HepG2 (cell line): ENCODE data around the gene VTI1B. TPM values are rescaled to one million over a fixed set of nuclear protein-coding genes. Genes with fewer than 3 reads are reported as not detected.

Experiments used
- BHLHE40 ChIP-seq: IDR thresholded peaks from 2 replicates; pipeline ENCODE4 v1.6.1; 2011; ENCODE audit warnings: low read length, improper control_type of control experiment
- ETV5 ChIP-seq: IDR thresholded peaks from 2 replicates; pipeline ENCODE4 v1.6.1; 2018; ENCODE audit warnings: missing biosample characterization, missing genetic modification reagents, inconsistent platforms, borderline replicate concordance
- FIP1L1 ChIP-seq: fragments of 200-400 bp; formaldehyde crosslinking; IDR thresholded peaks from 2 replicates; pipeline ENCODE4 v1.6.1; 2018; ENCODE audit warnings: low read depth, mild to moderate bottlenecking, low read length, moderate library complexity, borderline replicate concordance; ENCODE audit not compliant: insufficient read depth
- FOXM1 ChIP-seq: sonication (generic); formaldehyde crosslinking; IDR thresholded peaks from 2 replicates; pipeline ENCODE4 v1.5.0; 2020; ENCODE audit warnings: missing genetic modification reagents
- HDAC1 ChIP-seq: sonication (generic); formaldehyde crosslinking; IDR thresholded peaks from 2 replicates; pipeline ENCODE4 v1.5.1; 2020; ENCODE audit warnings: mild to moderate bottlenecking, missing genetic modification reagents
- KAT7 ChIP-seq: IDR thresholded peaks from 2 replicates; pipeline ENCODE4 v1.6.1; 2018; ENCODE audit warnings: borderline replicate concordance, missing compliant biosample characterization
- MYPOP ChIP-seq: sonication (generic); formaldehyde crosslinking; IDR thresholded peaks from 2 replicates; pipeline ENCODE4 v1.8.1; 2023; ENCODE audit warnings: mild to moderate bottlenecking, moderate library complexity, missing genetic modification reagents
- NCOA1 ChIP-seq: sonication (generic); formaldehyde crosslinking; IDR thresholded peaks from 2 replicates; pipeline ENCODE4 v1.9.0; 2021; ENCODE audit warnings: missing genetic modification reagents
- SIN3A ChIP-seq: IDR thresholded peaks from 2 replicates; pipeline ENCODE4 v1.6.1; 2011; ENCODE audit warnings: low read depth, mild to moderate bottlenecking, control low read depth, low read length, borderline replicate concordance
- SMAD1 ChIP-seq: sonication (generic); formaldehyde crosslinking; IDR thresholded peaks from 2 replicates; pipeline ENCODE4 v1.4.0; 2020; ENCODE audit warnings: missing genetic modification reagents, low read depth, mild to moderate bottlenecking, borderline replicate concordance
- SP140L ChIP-seq: sonication (generic); formaldehyde crosslinking; IDR thresholded peaks from 2 replicates; pipeline ENCODE4 v1.4.0; 2020; ENCODE audit warnings: missing genetic modification reagents, borderline replicate concordance
- SSRP1 ChIP-seq: IDR thresholded peaks from 2 replicates; pipeline ENCODE4 v1.6.1; 2016; ENCODE audit warnings: control low read depth
- ZFP91 ChIP-seq: sonication (generic); formaldehyde crosslinking; IDR thresholded peaks from 2 replicates; pipeline ENCODE4 v1.9.0; 2022; ENCODE audit warnings: missing genetic modification reagents, mild to moderate bottlenecking, borderline replicate concordance
- ZNF576 ChIP-seq: sonication (generic); formaldehyde crosslinking; IDR thresholded peaks from 2 replicates; pipeline ENCODE4 v1.4.0; 2020; ENCODE audit warnings: mild to moderate bottlenecking, missing genetic modification reagents
- polyA plus RNA-seq, 8 experiments: library from polyadenylated mRNA; depleted of rRNA in 3 of 8; stranded (reverse) in 7 of 8; unstranded in 1 of 8; fragments of >200 nt; fragmentation: Illumina TruSeq in 4 of 8; extraction: Trizol in 4 of 8; gene quantifications; 2 replicates each; pipeline versions ENCODE4 v1.2.1 to v1.2.3, GENCODE V29; 2011 to 2016; ENCODE audit warnings: low read depth in 4 of 8, missing spikeins in 1 of 8, mixed read lengths in 1 of 8; ENCODE audit not compliant: insufficient read depth in 1 of 8
- total RNA-seq, 5 experiments: library from RNA; depleted of rRNA; stranded (reverse); fragments of >200 nt; fragmentation: Illumina TruSeq; extraction: Trizol; gene quantifications; 2 replicates each; pipeline ENCODE4 v1.2.3, GENCODE V29; 2016; ENCODE audit warnings: low read depth in 1 of 5
- TF ChIP-seq, protein P1 (sequence below): sonication (generic); formaldehyde crosslinking; IDR thresholded peaks from 2 replicates; pipeline ENCODE4 v1.5.0; 2020; ENCODE audit warnings: mild to moderate bottlenecking, missing genetic modification reagents, borderline replicate concordance
- TF ChIP-seq, protein P2 (sequence below): sonication (generic); formaldehyde crosslinking; IDR thresholded peaks from 2 replicates; pipeline ENCODE4 v1.5.1; 2020; ENCODE audit warnings: missing genetic modification reagents, mild to moderate bottlenecking, borderline replicate concordance
- TF ChIP-seq, protein P3 (sequence below): sonication (generic); formaldehyde crosslinking; IDR thresholded peaks from 2 replicates; pipeline ENCODE4 v1.4.0; 2020; ENCODE audit warnings: low read depth, mild to moderate bottlenecking, missing genetic modification reagents

VTI1B gene
- total and polyA plus RNA-seq, 2 of the 13 experiments (the other 11 are each of a cell fraction or from before 2014, with no cell fraction given) = 39.0 to 103 TPM

DNA sequence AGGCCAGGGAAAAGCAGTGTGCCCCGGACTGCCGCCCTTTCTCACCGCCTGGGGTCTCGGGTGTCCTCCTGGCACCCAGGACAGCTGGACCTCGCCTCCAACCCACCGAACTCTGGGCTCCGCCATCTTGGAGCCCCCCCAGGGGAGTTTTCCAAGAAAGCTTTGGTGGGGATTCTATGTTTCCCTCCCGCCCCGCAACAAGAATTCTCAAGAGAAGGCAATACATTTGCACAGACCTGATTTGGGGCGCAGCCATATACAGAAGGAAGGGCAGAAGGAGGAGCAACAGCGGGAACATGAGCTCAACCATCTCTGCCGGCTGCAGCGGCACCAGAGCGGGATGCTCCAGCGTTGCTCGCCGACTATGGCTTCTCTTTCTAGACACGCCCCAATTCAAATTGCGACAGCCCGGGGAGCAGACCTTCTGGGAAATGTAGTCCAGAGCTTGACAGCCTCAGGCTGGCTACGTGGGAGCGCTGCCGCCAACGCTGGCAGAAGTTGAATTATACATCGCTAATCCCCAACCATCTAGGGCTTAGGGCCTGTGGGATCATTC lies 21.0 kb upstream of the VTI1B start, which contains the start of gene RDH11 (continued):
- TF ChIP-seq BHLHE40 = no peak
- peak; percentile 72; the same call in 1 of the 2 replicates for TF ChIP-seq NCOA1 (CRISPR knock-in tag)
- peak; percentile 76; the same call in 1 of the 2 replicates for TF ChIP-seq SIN3A
- peak; percentile 65; the same call in 1 of the 2 replicates for TF ChIP-seq MYPOP
- TF ChIP-seq ETV5 (CRISPR knock-in tag) = peak; percentile 42; the same call in 1 of the 2 replicates
- TF ChIP-seq SSRP1 = no peak
- no peak for TF ChIP-seq FIP1L1
- TF ChIP-seq, protein P1, sequence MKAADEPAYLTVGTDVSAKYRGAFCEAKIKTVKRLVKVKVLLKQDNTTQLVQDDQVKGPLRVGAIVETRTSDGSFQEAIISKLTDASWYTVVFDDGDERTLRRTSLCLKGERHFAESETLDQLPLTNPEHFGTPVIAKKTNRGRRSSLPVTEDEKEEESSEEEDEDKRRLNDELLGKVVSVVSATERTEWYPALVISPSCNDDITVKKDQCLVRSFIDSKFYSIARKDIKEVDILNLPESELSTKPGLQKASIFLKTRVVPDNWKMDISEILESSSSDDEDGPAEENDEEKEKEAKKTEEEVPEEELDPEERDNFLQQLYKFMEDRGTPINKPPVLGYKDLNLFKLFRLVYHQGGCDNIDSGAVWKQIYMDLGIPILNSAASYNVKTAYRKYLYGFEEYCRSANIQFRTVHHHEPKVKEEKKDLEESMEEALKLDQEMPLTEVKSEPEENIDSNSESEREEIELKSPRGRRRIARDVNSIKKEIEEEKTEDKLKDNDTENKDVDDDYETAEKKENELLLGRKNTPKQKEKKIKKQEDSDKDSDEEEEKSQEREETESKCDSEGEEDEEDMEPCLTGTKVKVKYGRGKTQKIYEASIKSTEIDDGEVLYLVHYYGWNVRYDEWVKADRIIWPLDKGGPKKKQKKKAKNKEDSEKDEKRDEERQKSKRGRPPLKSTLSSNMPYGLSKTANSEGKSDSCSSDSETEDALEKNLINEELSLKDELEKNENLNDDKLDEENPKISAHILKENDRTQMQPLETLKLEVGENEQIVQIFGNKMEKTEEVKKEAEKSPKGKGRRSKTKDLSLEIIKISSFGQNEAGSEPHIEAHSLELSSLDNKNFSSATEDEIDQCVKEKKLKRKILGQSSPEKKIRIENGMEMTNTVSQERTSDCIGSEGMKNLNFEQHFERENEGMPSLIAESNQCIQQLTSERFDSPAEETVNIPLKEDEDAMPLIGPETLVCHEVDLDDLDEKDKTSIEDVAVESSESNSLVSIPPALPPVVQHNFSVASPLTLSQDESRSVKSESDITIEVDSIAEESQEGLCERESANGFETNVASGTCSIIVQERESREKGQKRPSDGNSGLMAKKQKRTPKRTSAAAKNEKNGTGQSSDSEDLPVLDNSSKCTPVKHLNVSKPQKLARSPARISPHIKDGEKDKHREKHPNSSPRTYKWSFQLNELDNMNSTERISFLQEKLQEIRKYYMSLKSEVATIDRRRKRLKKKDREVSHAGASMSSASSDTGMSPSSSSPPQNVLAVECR = peak; percentile 62
- peak; percentile 48 for TF ChIP-seq HDAC1 (CRISPR knock-in tag)
- no peak for TF ChIP-seq ZNF576 (CRISPR knock-in tag)
- TF ChIP-seq SMAD1 (CRISPR knock-in tag) = no peak
- no peak for TF ChIP-seq FOXM1 (CRISPR knock-in tag)
- TF ChIP-seq, protein P2, sequence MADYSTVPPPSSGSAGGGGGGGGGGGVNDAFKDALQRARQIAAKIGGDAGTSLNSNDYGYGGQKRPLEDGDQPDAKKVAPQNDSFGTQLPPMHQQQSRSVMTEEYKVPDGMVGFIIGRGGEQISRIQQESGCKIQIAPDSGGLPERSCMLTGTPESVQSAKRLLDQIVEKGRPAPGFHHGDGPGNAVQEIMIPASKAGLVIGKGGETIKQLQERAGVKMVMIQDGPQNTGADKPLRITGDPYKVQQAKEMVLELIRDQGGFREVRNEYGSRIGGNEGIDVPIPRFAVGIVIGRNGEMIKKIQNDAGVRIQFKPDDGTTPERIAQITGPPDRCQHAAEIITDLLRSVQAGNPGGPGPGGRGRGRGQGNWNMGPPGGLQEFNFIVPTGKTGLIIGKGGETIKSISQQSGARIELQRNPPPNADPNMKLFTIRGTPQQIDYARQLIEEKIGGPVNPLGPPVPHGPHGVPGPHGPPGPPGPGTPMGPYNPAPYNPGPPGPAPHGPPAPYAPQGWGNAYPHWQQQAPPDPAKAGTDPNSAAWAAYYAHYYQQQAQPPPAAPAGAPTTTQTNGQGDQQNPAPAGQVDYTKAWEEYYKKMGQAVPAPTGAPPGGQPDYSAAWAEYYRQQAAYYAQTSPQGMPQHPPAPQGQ (CRISPR knock-in tag) = 0 out of 2 replicates have a peak, but pooled peaks have one; percentile 11
- peak; percentile 55; the same call in 1 of the 2 replicates for TF ChIP-seq ZFP91
- TF ChIP-seq, protein P3, sequence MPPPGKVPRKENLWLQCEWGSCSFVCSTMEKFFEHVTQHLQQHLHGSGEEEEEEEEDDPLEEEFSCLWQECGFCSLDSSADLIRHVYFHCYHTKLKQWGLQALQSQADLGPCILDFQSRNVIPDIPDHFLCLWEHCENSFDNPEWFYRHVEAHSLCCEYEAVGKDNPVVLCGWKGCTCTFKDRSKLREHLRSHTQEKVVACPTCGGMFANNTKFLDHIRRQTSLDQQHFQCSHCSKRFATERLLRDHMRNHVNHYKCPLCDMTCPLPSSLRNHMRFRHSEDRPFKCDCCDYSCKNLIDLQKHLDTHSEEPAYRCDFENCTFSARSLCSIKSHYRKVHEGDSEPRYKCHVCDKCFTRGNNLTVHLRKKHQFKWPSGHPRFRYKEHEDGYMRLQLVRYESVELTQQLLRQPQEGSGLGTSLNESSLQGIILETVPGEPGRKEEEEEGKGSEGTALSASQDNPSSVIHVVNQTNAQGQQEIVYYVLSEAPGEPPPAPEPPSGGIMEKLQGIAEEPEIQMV (CRISPR knock-in tag) = no peak
- TF ChIP-seq KAT7 (CRISPR knock-in tag) = no peak
- no peak for TF ChIP-seq SP140L (CRISPR knock-in tag)
